ENCODE data around the gene POU3F1.

GRCh38 chr1:38025233-38025632 lies 21.4 kb downstream of the POU3F1 start:
- TF ChIP-seq, protein P1, sequence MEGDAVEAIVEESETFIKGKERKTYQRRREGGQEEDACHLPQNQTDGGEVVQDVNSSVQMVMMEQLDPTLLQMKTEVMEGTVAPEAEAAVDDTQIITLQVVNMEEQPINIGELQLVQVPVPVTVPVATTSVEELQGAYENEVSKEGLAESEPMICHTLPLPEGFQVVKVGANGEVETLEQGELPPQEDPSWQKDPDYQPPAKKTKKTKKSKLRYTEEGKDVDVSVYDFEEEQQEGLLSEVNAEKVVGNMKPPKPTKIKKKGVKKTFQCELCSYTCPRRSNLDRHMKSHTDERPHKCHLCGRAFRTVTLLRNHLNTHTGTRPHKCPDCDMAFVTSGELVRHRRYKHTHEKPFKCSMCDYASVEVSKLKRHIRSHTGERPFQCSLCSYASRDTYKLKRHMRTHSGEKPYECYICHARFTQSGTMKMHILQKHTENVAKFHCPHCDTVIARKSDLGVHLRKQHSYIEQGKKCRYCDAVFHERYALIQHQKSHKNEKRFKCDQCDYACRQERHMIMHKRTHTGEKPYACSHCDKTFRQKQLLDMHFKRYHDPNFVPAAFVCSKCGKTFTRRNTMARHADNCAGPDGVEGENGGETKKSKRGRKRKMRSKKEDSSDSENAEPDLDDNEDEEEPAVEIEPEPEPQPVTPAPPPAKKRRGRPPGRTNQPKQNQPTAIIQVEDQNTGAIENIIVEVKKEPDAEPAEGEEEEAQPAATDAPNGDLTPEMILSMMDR (IDR thresholded peaks at IDR 0.05; ENCODE audit: low read depth, low read length) = no peak
- no peak for TF ChIP-seq EZH2phosphoT487 (IDR thresholded peaks at IDR 0.05; ENCODE audit: low read depth)

All from OCI-LY3 (cell line).